WTC11 (cell line): ENCODE data around the gene ATOX1. TPM values are rescaled to one million over a fixed set of nuclear protein-coding genes. Genes with fewer than 3 reads are reported as not detected.

ENCODE experiments used
- ATAC-seq: fragments of 200-7000 bp; cut with Tn5 transposase; 2 replicates; pipeline ENCODE4 v1.10.0; 2021; ENCODE audit warnings: mild to moderate bottlenecking, moderate library complexity
- CTCF ChIA-PET: fragments of 300-600 bp; sonication (Branson Sonifier 250); formaldehyde crosslinking; loops from one replicate; lab custom pipeline; 2021; ENCODE audit warnings: antibody characterized with exemption; lab: Charles Lee
- POLR2A ChIA-PET: fragments of 350-600 bp; sonication (Branson Sonifier 250); formaldehyde crosslinking; loops from one replicate; lab custom pipeline; 2021; ENCODE audit warnings: antibody characterized with exemption; lab: Charles Lee
- DNase-seq: peaks from one replicate; pipeline ENCODE4 v3.0.0; 2021; ENCODE audit warnings: low spot score
- H3K27ac Mint-ChIP-seq: 2 replicates; pipeline ENCODE4 v1.8.0; 2021; ENCODE audit warnings: mixed read lengths
- H3K27me3 Mint-ChIP-seq: 2 replicates; pipeline ENCODE4 v1.8.0; 2021; ENCODE audit warnings: low read depth, mild to moderate bottlenecking, moderate library complexity, mixed read lengths
- H3K36me3 Mint-ChIP-seq: 2 replicates; pipeline ENCODE4 v1.8.0; 2021; ENCODE audit warnings: mixed read lengths
- H3K4me1 Mint-ChIP-seq: 2 replicates; pipeline ENCODE4 v1.8.0; 2022; ENCODE audit warnings: mixed read lengths
- H3K4me3 Mint-ChIP-seq: 2 replicates; pipeline ENCODE4 v1.8.0; 2021; ENCODE audit warnings: mild to moderate bottlenecking, moderate library complexity, mixed read lengths
- H3K9me3 Mint-ChIP-seq: 2 replicates; pipeline ENCODE4 v1.8.0; 2021; ENCODE audit warnings: mixed read lengths
- CBFB ChIP-seq: sonication (generic); formaldehyde crosslinking; IDR thresholded peaks from 2 replicates; pipeline ENCODE4 v1.8.1; 2022; ENCODE audit warnings: mild to moderate bottlenecking, low read depth, missing genetic modification reagents
- CREM ChIP-seq: sonication (generic); formaldehyde crosslinking; IDR thresholded peaks from 2 replicates; pipeline ENCODE4 v1.8.1; 2022; ENCODE audit warnings: mild to moderate bottlenecking, missing genetic modification reagents, moderate library complexity
- ELF4 ChIP-seq: sonication (generic); formaldehyde crosslinking; IDR thresholded peaks from 2 replicates; pipeline ENCODE4 v1.8.1; 2022; ENCODE audit warnings: low read depth, mild to moderate bottlenecking, moderate library complexity, missing genetic modification reagents
- GRHL2 ChIP-seq: fragments of 250-450 bp; sonication (Bioruptor Pico); IDR thresholded peaks from 2 replicates; pipeline ENCODE4 v1.8.0; 2022; ENCODE audit warnings: mild to moderate bottlenecking, moderate library complexity; ENCODE audit not compliant: insufficient replicate concordance, severe bottlenecking
- IRF2 ChIP-seq: sonication (generic); formaldehyde crosslinking; IDR thresholded peaks from 2 replicates; pipeline ENCODE4 v1.8.0; 2022; ENCODE audit warnings: low read depth, missing genetic modification reagents, borderline replicate concordance
- JAZF1 ChIP-seq: fragments of 250-450 bp; sonication (Bioruptor Pico); IDR thresholded peaks from 2 replicates; pipeline ENCODE4 v1.9.0; 2021; ENCODE audit warnings: moderate library complexity, mild to moderate bottlenecking, inconsistent platforms
- KAT7 ChIP-seq: sonication (generic); formaldehyde crosslinking; IDR thresholded peaks from 2 replicates; pipeline ENCODE4 v1.8.1; 2023; ENCODE audit warnings: missing genetic modification reagents, mild to moderate bottlenecking, borderline replicate concordance
- MXD4 ChIP-seq: fragments of 250-450 bp; sonication (Bioruptor Pico); IDR thresholded peaks from 2 replicates; pipeline ENCODE4 v1.8.0; 2021; ENCODE audit warnings: mild to moderate bottlenecking, moderate library complexity, borderline replicate concordance
- NFYB ChIP-seq: sonication (generic); formaldehyde crosslinking; conservative IDR thresholded peaks from 2 replicates; pipeline ENCODE4 v1.8.0; 2022; ENCODE audit warnings: low read depth, missing genetic modification reagents
- NR2C2 ChIP-seq: sonication (generic); formaldehyde crosslinking; IDR thresholded peaks from 2 replicates; pipeline ENCODE4 v1.8.0; 2022; ENCODE audit warnings: mild to moderate bottlenecking, missing genetic modification reagents
- SMAD4 ChIP-seq: sonication (generic); formaldehyde crosslinking; IDR thresholded peaks from 2 replicates; pipeline ENCODE4 v1.8.0; 2022; ENCODE audit warnings: mild to moderate bottlenecking, missing genetic modification reagents
- TCF7 ChIP-seq: sonication (generic); formaldehyde crosslinking; IDR thresholded peaks from 2 replicates; pipeline ENCODE4 v1.8.0; 2022; ENCODE audit warnings: mild to moderate bottlenecking, low read depth, missing genetic modification reagents, moderate library complexity
- ZBTB21 ChIP-seq: sonication (generic); formaldehyde crosslinking; IDR thresholded peaks from 2 replicates; pipeline ENCODE4 v1.8.1; 2023; ENCODE audit warnings: mild to moderate bottlenecking, missing genetic modification reagents, borderline replicate concordance
- ZNF121 ChIP-seq: sonication (generic); formaldehyde crosslinking; IDR thresholded peaks from 2 replicates; pipeline ENCODE4 v1.8.0; 2023; ENCODE audit warnings: missing genetic modification reagents
- ZNF138 ChIP-seq: sonication (generic); formaldehyde crosslinking; conservative IDR thresholded peaks from 2 replicates; pipeline ENCODE4 v1.8.1; 2022; ENCODE audit warnings: mild to moderate bottlenecking, moderate library complexity, missing genetic modification reagents
- ZNF263 ChIP-seq: sonication (generic); formaldehyde crosslinking; IDR thresholded peaks from 2 replicates; pipeline ENCODE4 v1.8.1; 2022; ENCODE audit warnings: low read depth, mild to moderate bottlenecking, moderate library complexity, missing genetic modification reagents
- ZNF423 ChIP-seq: fragments of 250-450 bp; sonication (Bioruptor Pico); IDR thresholded peaks from 2 replicates; pipeline ENCODE4 v2.1.2; 2022; ENCODE audit warnings: mild to moderate bottlenecking, moderate library complexity
- ZNF671 ChIP-seq: fragments of 250-450 bp; sonication (Bioruptor Pico); IDR thresholded peaks from 2 replicates; pipeline ENCODE4 v1.8.0; 2021; ENCODE audit warnings: mild to moderate bottlenecking
- total RNA-seq: library from RNA; stranded (reverse); gene quantifications from 3 replicates; pipeline ENCODE4 v1.2.3, GENCODE V29; 2021
- TF ChIP-seq, protein P1 (sequence below): sonication (generic); formaldehyde crosslinking; IDR thresholded peaks from 2 replicates; pipeline ENCODE4 v1.8.0; 2023; ENCODE audit warnings: missing genetic modification reagents, mild to moderate bottlenecking, borderline replicate concordance
- TF ChIP-seq, protein P2 (sequence below): sonication (generic); formaldehyde crosslinking; conservative IDR thresholded peaks from 2 replicates; pipeline ENCODE4 v1.8.1; 2023; ENCODE audit warnings: mild to moderate bottlenecking, low read depth, missing genetic modification reagents, moderate library complexity
- TF ChIP-seq, protein P3 (sequence below): sonication (generic); formaldehyde crosslinking; IDR thresholded peaks from 2 replicates; pipeline ENCODE4 v1.8.1; 2022; ENCODE audit warnings: mild to moderate bottlenecking, missing genetic modification reagents, moderate library complexity, borderline replicate concordance
- TF ChIP-seq, protein P4 (sequence below): fragments of 250-450 bp; sonication (Bioruptor Pico); IDR thresholded peaks from 2 replicates; pipeline ENCODE4 v2.1.2; 2022; ENCODE audit warnings: mild to moderate bottlenecking, moderate library complexity

Gene ATOX1
- total RNA-seq, 1 experiment from 2014 or later = 76.4 TPM

DNA sequence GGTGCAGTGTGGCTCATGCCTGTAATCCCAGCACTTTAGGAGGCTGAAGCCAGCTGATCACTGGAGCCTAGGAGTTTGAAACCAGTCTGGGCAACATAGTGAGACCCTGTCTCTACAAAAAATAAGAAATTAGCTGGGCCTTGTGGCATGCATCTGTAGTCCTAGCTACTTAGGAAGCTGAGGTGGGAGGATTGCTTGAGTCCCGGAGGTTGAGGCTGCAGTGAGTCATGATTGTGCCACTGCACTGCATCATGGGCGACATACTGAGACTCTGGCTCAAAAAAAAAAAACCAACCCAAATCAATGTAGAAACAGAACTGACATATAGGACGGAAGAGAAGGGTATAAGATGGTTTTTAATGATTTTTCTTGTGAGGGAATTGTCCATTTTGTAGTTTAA, 41.0 kb upstream of the ATOX1 start:
- POLR2A ChIA-PET = no interaction called here
- DNase-seq (no peak), ATAC-seq (no peak)
- Mint-ChIP-seq H3K4me3 (no peak overlapping the region), H3K4me1 (no peaks in the 10 kb centered on the region), H3K27ac (no peak overlapping the region), H3K36me3 (peaks cover 82% of the 10 kb centered on the region), H3K9me3 (no peaks in the 10 kb centered on the region), H3K27me3 (no peaks in the 10 kb centered on the region)
- CTCF ChIA-PET = interaction anchor here (1.3 kb wide), 1 partner anchor 26 kb away, joined by 3 read pairs; no protein-coding TSS in a partner anchor
- TF ChIP-seq IRF2 (CRISPR knock-in tag) = no peak
- TF ChIP-seq NR2C2 = no peak
- TF ChIP-seq CREM (CRISPR knock-in tag) = no peak
- TF ChIP-seq, protein P1, sequence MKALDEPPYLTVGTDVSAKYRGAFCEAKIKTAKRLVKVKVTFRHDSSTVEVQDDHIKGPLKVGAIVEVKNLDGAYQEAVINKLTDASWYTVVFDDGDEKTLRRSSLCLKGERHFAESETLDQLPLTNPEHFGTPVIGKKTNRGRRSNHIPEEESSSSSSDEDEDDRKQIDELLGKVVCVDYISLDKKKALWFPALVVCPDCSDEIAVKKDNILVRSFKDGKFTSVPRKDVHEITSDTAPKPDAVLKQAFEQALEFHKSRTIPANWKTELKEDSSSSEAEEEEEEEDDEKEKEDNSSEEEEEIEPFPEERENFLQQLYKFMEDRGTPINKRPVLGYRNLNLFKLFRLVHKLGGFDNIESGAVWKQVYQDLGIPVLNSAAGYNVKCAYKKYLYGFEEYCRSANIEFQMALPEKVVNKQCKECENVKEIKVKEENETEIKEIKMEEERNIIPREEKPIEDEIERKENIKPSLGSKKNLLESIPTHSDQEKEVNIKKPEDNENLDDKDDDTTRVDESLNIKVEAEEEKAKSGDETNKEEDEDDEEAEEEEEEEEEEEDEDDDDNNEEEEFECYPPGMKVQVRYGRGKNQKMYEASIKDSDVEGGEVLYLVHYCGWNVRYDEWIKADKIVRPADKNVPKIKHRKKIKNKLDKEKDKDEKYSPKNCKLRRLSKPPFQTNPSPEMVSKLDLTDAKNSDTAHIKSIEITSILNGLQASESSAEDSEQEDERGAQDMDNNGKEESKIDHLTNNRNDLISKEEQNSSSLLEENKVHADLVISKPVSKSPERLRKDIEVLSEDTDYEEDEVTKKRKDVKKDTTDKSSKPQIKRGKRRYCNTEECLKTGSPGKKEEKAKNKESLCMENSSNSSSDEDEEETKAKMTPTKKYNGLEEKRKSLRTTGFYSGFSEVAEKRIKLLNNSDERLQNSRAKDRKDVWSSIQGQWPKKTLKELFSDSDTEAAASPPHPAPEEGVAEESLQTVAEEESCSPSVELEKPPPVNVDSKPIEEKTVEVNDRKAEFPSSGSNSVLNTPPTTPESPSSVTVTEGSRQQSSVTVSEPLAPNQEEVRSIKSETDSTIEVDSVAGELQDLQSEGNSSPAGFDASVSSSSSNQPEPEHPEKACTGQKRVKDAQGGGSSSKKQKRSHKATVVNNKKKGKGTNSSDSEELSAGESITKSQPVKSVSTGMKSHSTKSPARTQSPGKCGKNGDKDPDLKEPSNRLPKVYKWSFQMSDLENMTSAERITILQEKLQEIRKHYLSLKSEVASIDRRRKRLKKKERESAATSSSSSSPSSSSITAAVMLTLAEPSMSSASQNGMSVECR (CRISPR knock-in tag) = no peak
- no peak for TF ChIP-seq ELF4 (CRISPR knock-in tag)
- TF ChIP-seq ZNF138 (CRISPR knock-in tag) = no peak
- TF ChIP-seq, protein P2, sequence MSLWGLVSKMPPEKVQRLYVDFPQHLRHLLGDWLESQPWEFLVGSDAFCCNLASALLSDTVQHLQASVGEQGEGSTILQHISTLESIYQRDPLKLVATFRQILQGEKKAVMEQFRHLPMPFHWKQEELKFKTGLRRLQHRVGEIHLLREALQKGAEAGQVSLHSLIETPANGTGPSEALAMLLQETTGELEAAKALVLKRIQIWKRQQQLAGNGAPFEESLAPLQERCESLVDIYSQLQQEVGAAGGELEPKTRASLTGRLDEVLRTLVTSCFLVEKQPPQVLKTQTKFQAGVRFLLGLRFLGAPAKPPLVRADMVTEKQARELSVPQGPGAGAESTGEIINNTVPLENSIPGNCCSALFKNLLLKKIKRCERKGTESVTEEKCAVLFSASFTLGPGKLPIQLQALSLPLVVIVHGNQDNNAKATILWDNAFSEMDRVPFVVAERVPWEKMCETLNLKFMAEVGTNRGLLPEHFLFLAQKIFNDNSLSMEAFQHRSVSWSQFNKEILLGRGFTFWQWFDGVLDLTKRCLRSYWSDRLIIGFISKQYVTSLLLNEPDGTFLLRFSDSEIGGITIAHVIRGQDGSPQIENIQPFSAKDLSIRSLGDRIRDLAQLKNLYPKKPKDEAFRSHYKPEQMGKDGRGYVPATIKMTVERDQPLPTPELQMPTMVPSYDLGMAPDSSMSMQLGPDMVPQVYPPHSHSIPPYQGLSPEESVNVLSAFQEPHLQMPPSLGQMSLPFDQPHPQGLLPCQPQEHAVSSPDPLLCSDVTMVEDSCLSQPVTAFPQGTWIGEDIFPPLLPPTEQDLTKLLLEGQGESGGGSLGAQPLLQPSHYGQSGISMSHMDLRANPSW (CRISPR knock-in tag) = no peak
- TF ChIP-seq, protein P3, sequence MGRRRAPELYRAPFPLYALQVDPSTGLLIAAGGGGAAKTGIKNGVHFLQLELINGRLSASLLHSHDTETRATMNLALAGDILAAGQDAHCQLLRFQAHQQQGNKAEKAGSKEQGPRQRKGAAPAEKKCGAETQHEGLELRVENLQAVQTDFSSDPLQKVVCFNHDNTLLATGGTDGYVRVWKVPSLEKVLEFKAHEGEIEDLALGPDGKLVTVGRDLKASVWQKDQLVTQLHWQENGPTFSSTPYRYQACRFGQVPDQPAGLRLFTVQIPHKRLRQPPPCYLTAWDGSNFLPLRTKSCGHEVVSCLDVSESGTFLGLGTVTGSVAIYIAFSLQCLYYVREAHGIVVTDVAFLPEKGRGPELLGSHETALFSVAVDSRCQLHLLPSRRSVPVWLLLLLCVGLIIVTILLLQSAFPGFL = no peak
- TF ChIP-seq, protein P4, sequence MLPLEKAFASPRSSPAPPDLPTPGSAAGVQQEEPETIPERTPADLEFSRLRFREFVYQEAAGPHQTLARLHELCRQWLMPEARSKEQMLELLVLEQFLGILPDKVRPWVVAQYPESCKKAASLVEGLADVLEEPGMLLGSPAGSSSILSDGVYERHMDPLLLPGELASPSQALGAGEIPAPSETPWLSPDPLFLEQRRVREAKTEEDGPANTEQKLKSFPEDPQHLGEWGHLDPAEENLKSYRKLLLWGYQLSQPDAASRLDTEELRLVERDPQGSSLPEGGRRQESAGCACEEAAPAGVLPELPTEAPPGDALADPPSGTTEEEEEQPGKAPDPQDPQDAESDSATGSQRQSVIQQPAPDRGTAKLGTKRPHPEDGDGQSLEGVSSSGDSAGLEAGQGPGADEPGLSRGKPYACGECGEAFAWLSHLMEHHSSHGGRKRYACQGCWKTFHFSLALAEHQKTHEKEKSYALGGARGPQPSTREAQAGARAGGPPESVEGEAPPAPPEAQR (CRISPR knock-in tag) = no peak
- TF ChIP-seq MXD4 (CRISPR knock-in tag) = no peak
- no peak for TF ChIP-seq ZNF121 (CRISPR knock-in tag)
- TF ChIP-seq ZNF671 (CRISPR knock-in tag) = no peak
- TF ChIP-seq ZBTB21 (CRISPR knock-in tag) = no peak
- no peak for TF ChIP-seq TCF7 (CRISPR knock-in tag)
- no peak for TF ChIP-seq ZNF423
- TF ChIP-seq JAZF1 (CRISPR knock-in tag) = no peak

DNA sequence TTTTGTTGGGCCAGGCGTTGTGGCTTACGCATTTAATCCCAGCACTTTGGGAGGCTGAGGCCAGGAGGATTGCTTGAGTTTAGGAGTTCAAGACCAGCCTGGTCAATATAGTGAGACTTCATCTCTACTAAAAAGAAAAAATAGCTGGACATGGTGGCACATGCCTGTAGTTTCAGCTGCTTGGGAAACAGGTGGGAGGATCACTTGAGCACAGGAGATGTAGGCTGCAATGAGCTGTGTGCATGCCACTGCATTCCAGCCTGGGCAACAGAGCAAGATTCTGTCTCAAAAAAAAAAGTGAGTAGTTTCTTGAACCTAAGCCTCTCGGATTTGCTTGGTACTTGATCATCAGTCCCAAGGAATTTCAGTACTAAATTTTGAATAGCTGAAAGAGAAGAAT, 40.2 kb upstream of the ATOX1 start:
- TF ChIP-seq CBFB (CRISPR knock-in tag) = no peak
- TF ChIP-seq ZNF263 (CRISPR knock-in tag) = no peak
- TF ChIP-seq KAT7 (CRISPR knock-in tag) = no peak
- TF ChIP-seq NFYB = no peak
- TF ChIP-seq GRHL2 (CRISPR knock-in tag) = no peak
- no peak for TF ChIP-seq SMAD4 (CRISPR knock-in tag)
- H3K4me3 Mint-ChIP-seq = no peak overlapping the region
- H3K27me3 Mint-ChIP-seq = no peaks in the 10 kb centered on the region
- DNase-seq (no peak), ATAC-seq (no peak)
- H3K4me1 Mint-ChIP-seq = no peaks in the 10 kb centered on the region
- peaks cover 82% of the 10 kb centered on the region for H3K36me3 Mint-ChIP-seq
- ChIA-PET POLR2A (no interaction called here), CTCF (interaction anchor here (1.2 kb wide), 1 partner anchor 27 kb away, joined by 3 read pairs; no protein-coding TSS in a partner anchor)
- H3K27ac Mint-ChIP-seq = no peak overlapping the region
- H3K9me3 Mint-ChIP-seq = no peaks in the 10 kb centered on the region
